Spleen (tissue), 7 donors: ENCODE results near the gene SERAC1.

Source experiments
- CTCF ChIP-seq, 11 experiments: fragments of 200-600 bp in 7 of 11; fragments of 450-650 bp in 4 of 11; sonication (generic) in 4 of 11; IDR thresholded peaks in 8 of 11; conservative IDR thresholded peaks in 3 of 11; 1 replicate in 7 of 11; 2 replicates in 4 of 11; pipeline versions ENCODE4 v1.4.0 to v1.8.0; 2016 to 2021; ENCODE audit warnings: antibody characterized with exemption in 11 of 11, inconsistent platforms in 4 of 11, mild to moderate bottlenecking in 1 of 11
- POLR2A ChIP-seq, 3 donors: fragments of 450-650 bp; IDR thresholded peaks; one replicate each; pipeline ENCODE4 v1.5.1; 2017; ENCODE audit warnings: antibody characterized with exemption in 3 of 3, mild to moderate bottlenecking in 1 of 3
- POLR2AphosphoS5 ChIP-seq, 3 donors: sonication (generic); formaldehyde crosslinking; IDR thresholded peaks; one replicate each; pipeline ENCODE4 v1.5.1; 2017; ENCODE audit warnings: antibody characterized with exemption in 3 of 3
- donor health status: DM: no; HTN: no; CAD: no; lungs with moderate emphysema.
- donor health status: DM: no; HTN: no; CAD: no.
- donor health status: DM: no; HTN: no; CAD: no.

- no peak for TF ChIP-seq CTCF (IDR thresholded peaks at IDR 0.05 in 8 of 11, conservative IDR thresholded peaks at IDR 0.05 in 3 of 11)
- TF ChIP-seq POLR2A (IDR thresholded peaks at IDR 0.05) = no peak
- TF ChIP-seq POLR2AphosphoS5 (IDR thresholded peaks at IDR 0.05) = no peak
These were observed 38.8 kb upstream of the SERAC1 start for GRCh38 chr6:158206740-158207421.
